Lower leg skin (tissue), 4 donors: ENCODE data around the gene RNF17. TPM values are rescaled to one million over a fixed set of nuclear protein-coding genes. Genes with fewer than 3 reads are reported as not detected.

ENCODE experiments used
- DNase-seq, 2 donors: peaks; one replicate each; pipeline ENCODE4 v3.0.0-alpha.2; 2019; ENCODE audit warnings: low spot score in 2 of 2
- H3K4me3 ChIP-seq: fragments of 200-600 bp; sonication (generic); 2 replicates; pipeline ENCODE4 v1.5.1; 2017; ENCODE audit warnings: mild to moderate bottlenecking, low read depth; ENCODE audit not compliant: poor library complexity, severe bottlenecking
- POLR2A ChIP-seq, 2 donors: fragments of 450-650 bp; IDR thresholded peaks; one replicate each; pipeline ENCODE4 v1.6.1; 2016 to 2017; ENCODE audit warnings: antibody characterized with exemption in 2 of 2, mild to moderate bottlenecking in 1 of 2, moderate library complexity in 1 of 2
- WGBS, 2 donors: methylation state at CpG; one replicate each; pipeline ENCODE4 v1.1.5; 2018; 5-methylcytosine and 5-hydroxymethylcytosine counted together
- intact Hi-C: fragments of 100-400 bp; cut with DNase I; formaldehyde crosslinking; loops from one replicate; pipeline ENCODE4 v1.15.0; 2023; ENCODE audit warnings: low total_unique reads
- total RNA-seq, 4 donors: library from RNA; depleted of rRNA; stranded (reverse); fragments of >200 nt; gene quantifications; one replicate each; pipeline ENCODE4 v1.1.0, GENCODE V29; 2016
- TF ChIP-seq, protein P1 (sequence below), 3 donors: fragments of 450-650 bp; IDR thresholded peaks; one replicate each; pipeline ENCODE4 v1.5.1; 2016; ENCODE audit warnings: antibody characterized with exemption in 3 of 3, mild to moderate bottlenecking in 3 of 3, moderate library complexity in 2 of 3

Gene RNF17
- total RNA-seq, 4 donors from 2014 or later, result 0.19 TPM; not detected in 3

DNA sequence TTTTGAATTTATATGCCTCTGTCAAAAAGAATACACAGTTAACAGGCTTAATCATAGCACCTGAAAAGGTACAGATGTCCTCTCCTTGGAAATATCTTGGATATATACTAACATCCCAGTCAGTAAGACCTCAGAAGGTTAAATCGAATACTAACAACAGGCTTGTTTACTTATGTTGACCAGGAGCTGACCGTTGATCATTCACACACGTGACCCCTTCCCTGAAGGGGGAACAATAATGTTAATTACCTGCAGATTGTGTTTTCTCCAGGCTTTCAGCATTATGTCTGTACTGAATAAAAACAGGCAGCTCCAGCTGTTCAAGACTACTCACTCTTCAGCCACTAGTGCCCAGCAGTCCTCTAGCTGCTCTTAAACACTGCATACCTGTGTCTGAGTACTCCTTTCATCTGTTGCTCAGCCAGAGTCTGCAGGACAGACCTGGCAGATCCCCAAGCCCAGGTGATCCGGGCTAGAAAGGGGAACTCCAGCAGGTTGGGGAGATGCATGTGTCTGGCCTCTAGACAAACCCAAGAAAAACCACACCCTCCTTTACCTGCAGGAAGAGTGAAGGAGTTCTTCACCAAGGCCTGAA is 163.9 kb downstream of the RNF17 start:
- intact Hi-C loops, result no loop called here
- WGBS, 2 donors, result 48 to 54% methylated on average over 4 of the region's 4 CpGs
- TF ChIP-seq, protein P1, sequence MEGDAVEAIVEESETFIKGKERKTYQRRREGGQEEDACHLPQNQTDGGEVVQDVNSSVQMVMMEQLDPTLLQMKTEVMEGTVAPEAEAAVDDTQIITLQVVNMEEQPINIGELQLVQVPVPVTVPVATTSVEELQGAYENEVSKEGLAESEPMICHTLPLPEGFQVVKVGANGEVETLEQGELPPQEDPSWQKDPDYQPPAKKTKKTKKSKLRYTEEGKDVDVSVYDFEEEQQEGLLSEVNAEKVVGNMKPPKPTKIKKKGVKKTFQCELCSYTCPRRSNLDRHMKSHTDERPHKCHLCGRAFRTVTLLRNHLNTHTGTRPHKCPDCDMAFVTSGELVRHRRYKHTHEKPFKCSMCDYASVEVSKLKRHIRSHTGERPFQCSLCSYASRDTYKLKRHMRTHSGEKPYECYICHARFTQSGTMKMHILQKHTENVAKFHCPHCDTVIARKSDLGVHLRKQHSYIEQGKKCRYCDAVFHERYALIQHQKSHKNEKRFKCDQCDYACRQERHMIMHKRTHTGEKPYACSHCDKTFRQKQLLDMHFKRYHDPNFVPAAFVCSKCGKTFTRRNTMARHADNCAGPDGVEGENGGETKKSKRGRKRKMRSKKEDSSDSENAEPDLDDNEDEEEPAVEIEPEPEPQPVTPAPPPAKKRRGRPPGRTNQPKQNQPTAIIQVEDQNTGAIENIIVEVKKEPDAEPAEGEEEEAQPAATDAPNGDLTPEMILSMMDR (IDR thresholded peaks at IDR 0.05), result no peak
- TF ChIP-seq POLR2A (IDR thresholded peaks at IDR 0.05), result no peak
- no peak overlapping the region for H3K4me3 ChIP-seq
- no peak for DNase-seq

DNA sequence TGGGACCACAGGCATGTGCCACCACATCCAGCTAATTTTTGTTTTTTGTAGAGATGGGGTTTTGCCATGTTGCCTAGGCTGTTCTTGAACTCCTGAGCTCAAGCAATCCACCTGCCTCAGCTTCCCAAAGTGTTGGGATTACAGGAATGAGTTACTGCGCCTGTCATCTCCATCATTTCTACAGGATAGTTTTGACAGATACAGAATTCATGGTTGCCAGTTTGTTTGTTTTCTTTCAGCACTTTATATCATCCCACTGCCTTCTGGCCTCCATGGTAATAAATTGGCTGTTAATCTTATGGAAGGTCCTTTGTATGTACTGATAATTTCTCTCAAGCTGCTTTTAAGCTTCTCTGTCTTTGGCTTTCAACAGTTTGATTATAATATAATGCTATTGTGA is 165.2 kb downstream of the RNF17 start:
- TF ChIP-seq, protein P1 (IDR thresholded peaks at IDR 0.05), result no peak
- TF ChIP-seq POLR2A (IDR thresholded peaks at IDR 0.05), result no peak
- H3K4me3 ChIP-seq, result no peak overlapping the region
- intact Hi-C loops, result no loop called here
- DNase-seq, result no peak
- WGBS, 2 donors, result 92 to 94% methylated on average over 1 of the region's 1 CpG

Other genes starting within 250 kb of the RNF17 start
- gene ATP12A, start 83.8 kb upstream of the RNF17 start, total RNA-seq, result 10 to 100 TPM in 1 of 4 donors, 1 to 10 TPM in 2, under 1 TPM in 1; 0.27 to 40.0 (median 5.3) TPM